Fibroblast of lung (primary cell): ENCODE results near the gene ABO.

Experiments
- EZH2 ChIP-seq: IDR thresholded peaks from 2 replicates; pipeline ENCODE4 v1.5.1; 2012; ENCODE audit warnings: low read length, control low read depth, mild to moderate bottlenecking; ENCODE audit errors: missing control alignments
- TF ChIP-seq, protein P1 (sequence below), 2 donors: IDR thresholded peaks in 1 of 2; conservative IDR thresholded peaks in 1 of 2; 1 replicate in 1 of 2; 2 replicates in 1 of 2; pipeline ENCODE4 v1.5.1; 2011 to 2012; ENCODE audit warnings: low read length in 2 of 2, control low read depth in 1 of 2, inconsistent platforms in 1 of 2, low read depth in 1 of 2, mild to moderate bottlenecking in 1 of 2

DNA sequence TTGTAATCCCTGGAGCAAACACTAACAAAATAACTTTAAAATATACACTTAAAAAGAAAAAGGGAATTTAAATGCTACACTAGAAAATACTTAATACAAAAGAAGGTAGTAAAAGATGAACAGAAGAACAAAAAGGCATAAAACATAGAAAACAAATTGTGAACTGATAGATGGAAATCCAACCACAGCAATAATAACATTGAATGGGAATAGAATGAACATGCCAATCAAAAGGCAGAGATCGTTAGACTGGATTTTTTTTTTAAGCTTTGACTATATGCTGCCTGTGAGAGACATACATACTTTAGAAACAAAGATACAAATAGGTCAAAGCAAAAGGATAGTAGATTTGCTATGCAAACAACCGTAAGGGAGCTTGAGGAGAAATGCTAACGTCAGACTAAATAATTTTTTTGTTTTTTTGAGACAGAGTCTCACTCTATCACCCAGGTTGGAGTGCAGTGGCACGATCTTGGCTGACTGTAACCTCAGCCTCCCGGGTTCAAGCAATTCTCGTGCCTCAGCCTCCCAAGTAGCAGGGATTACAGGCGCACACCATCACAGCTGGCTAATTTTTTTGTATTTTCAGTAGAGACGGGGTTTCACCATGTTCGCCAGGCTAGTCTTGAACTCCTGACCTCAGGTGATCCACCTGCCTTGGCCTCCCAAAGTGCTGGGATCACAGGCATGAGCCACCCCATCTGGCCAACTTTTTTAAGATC, 6.5 kb downstream of the ABO start:
- TF ChIP-seq, protein P1, sequence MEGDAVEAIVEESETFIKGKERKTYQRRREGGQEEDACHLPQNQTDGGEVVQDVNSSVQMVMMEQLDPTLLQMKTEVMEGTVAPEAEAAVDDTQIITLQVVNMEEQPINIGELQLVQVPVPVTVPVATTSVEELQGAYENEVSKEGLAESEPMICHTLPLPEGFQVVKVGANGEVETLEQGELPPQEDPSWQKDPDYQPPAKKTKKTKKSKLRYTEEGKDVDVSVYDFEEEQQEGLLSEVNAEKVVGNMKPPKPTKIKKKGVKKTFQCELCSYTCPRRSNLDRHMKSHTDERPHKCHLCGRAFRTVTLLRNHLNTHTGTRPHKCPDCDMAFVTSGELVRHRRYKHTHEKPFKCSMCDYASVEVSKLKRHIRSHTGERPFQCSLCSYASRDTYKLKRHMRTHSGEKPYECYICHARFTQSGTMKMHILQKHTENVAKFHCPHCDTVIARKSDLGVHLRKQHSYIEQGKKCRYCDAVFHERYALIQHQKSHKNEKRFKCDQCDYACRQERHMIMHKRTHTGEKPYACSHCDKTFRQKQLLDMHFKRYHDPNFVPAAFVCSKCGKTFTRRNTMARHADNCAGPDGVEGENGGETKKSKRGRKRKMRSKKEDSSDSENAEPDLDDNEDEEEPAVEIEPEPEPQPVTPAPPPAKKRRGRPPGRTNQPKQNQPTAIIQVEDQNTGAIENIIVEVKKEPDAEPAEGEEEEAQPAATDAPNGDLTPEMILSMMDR (conservative IDR thresholded peaks at IDR 0.05 in 1 of 2, IDR thresholded peaks at IDR 0.05 in 1 of 2; ENCODE audit: low read depth in 1 of 2, low read length in 2 of 2) = no peak
- TF ChIP-seq EZH2 = no peak
